Subcutaneous abdominal adipose tissue (tissue), 5 donors: ENCODE measurements around the gene ZBTB5.

Experiments used
- H3K27ac ChIP-seq: one replicate; pipeline ENCODE4 v1.7.0; 2013; ENCODE audit warnings: low read depth, mild to moderate bottlenecking, inconsistent platforms, low read length, moderate library complexity
- H3K27me3 ChIP-seq, 5 donors: one replicate each; pipeline ENCODE4 v1.7.0; 2013; ENCODE audit warnings: low read length in 5 of 5, inconsistent platforms in 1 of 5; ENCODE audit not compliant: control insufficient read depth in 5 of 5, insufficient read depth in 4 of 5
- H3K36me3 ChIP-seq, 5 donors: one replicate each; pipeline ENCODE4 v1.7.0; 2013; ENCODE audit warnings: low read length in 5 of 5; ENCODE audit not compliant: control insufficient read depth in 5 of 5, insufficient read depth in 5 of 5
- H3K4me1 ChIP-seq, 5 donors: one replicate each; pipeline ENCODE4 v1.7.0; 2013; ENCODE audit warnings: low read length in 5 of 5, mild to moderate bottlenecking in 3 of 5, moderate library complexity in 1 of 5; ENCODE audit not compliant: control insufficient read depth in 5 of 5, insufficient read depth in 5 of 5
- H3K4me3 ChIP-seq, 5 donors: one replicate each; pipeline ENCODE4 v1.7.0; 2013; ENCODE audit warnings: low read length in 5 of 5, low read depth in 1 of 5
- H3K9ac ChIP-seq, 5 donors: one replicate each; pipeline ENCODE4 v1.7.0; 2013; ENCODE audit warnings: low read length in 5 of 5, mild to moderate bottlenecking in 4 of 5, moderate library complexity in 3 of 5
- H3K9me3 ChIP-seq, 5 donors: one replicate each; pipeline ENCODE4 v1.7.0; 2013; ENCODE audit warnings: low read length in 5 of 5; ENCODE audit not compliant: control insufficient read depth in 5 of 5
- donor health status: healthy.
- donor health status: healthy.
- donor health status: healthy.
- donor health status: healthy.
- donor health status: healthy.

The ZBTB5 gene

GRCh38 chr9:37421914-37422288 is 43.3 kb downstream of the ZBTB5 start:
- peak overlapping the region; percentile 83 for H3K27ac ChIP-seq
- peak overlapping the region; percentile 73 to 92 (median 90) for H3K4me3 ChIP-seq
- peaks cover 5 to 13% (median 10%) of the 10 kb centered on the region in 5 donors for H3K36me3 ChIP-seq
- H3K4me1 ChIP-seq: peaks cover 6 to 35% (median 33%) of the 10 kb centered on the region in 5 donors
- H3K27me3 ChIP-seq: no peaks in the 10 kb centered on the region
- H3K9ac ChIP-seq: peak overlapping the region; percentile 68 to 96 (median 94)
- H3K9me3 ChIP-seq: no peaks in the 10 kb centered on the region

DNA sequence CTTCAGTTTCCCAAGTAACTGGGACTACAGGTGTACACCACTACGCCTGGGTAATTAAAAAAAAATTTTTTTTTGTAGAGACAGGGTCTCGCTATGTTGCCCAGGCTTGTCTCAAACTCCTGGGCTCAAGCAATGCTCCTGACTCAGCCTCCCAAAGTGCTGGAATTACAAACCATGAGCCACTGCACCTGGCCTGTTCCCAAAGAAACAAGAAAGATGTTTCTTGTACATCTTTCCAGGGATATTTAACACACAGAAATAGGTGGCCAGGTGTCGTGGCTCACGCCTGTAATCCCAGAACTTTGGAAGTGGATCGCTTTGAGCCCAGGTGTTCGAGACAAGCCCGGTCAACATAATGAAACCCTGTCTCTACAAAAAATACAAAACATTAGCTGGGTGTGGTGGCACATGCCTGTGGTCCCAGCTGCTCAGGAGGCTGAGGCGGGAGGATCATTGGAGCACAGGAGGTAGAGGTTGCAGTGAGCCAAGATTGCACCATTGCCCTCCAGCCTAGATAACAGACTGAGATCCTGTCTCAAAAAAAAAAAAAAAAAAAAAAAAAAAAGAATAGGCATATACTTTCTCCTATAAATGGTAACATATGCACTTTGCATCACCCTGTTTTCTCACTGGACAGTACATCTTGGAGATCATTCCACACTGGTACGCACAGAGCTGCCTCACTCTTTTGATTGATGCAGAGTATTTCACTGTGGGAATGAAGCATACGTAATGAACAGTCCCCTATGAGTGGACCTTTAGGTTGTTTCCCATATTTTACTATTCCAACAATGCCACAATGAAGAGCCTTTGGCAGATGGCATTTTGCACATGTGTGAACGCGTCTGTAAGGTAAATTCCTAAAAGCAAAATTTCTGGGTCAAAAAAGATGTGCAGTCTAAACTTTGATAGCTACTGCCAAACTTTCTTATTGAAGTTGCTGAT is 44.7 kb downstream of the ZBTB5 start:
- Histone ChIP-seq H3K27ac (no peak overlapping the region), H3K36me3 (no peaks in the 10 kb centered on the region), H3K4me3 (no peak overlapping the region), H3K9me3 (no peaks in the 10 kb centered on the region), H3K4me1 (peaks cover 6 to 35% (median 33%) of the 10 kb centered on the region in 5 donors), H3K9ac (no peak overlapping the region), H3K27me3 (no peaks in the 10 kb centered on the region)

- no peak overlapping the region for H3K4me3 ChIP-seq
- no peaks in the 10 kb centered on the region for H3K9me3 ChIP-seq
- no peaks in the 10 kb centered on the region for H3K27me3 ChIP-seq
- no peak overlapping the region for H3K9ac ChIP-seq
- H3K27ac ChIP-seq: no peak overlapping the region
- no peaks in the 10 kb centered on the region for H3K36me3 ChIP-seq
- peaks cover 6 to 32% (median 28%) of the 10 kb centered on the region in 5 donors for H3K4me1 ChIP-seq
Observed at GRCh38 chr9:37419204-37419603, 46.0 kb downstream of the ZBTB5 start.

DNA sequence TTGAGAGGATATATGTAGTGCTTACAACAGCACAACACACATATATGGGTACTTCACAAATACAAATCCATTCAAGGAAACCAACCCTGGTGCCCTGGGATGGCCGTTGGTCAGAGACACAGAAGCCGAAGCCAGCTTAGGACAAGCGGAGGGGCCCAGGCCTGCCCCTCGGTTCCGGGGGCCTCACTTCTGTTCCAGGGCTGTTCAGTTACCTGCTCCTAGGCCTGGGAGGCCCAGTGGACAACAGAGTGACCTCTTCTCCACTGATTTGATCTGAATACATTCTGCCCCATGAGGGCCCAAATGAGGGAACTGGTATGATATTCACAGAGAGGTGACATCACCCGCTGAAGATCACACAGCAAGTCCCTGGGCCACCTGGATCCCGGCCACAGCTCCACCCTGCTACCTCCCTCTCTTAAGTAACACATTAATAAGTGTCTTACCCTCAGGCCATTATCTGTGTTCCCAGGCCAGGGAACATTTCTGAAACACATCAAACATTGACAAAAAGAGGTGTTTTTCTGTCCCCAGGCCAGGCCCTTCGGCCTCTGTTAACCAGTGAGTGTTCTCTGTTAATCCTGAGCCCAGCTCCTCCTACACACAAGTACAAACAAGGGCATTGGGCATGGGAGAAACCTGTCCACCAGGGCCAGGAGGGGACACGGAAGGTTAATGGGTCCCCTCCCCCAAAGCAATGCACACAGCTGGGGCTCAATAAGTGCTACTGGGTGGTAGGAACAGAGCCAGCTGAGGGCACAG is 47.2 kb downstream of the ZBTB5 start:
- Histone ChIP-seq H3K9me3 (no peaks in the 10 kb centered on the region), H3K4me3 (no peak overlapping the region), H3K9ac (no peak overlapping the region), H3K27ac (no peak overlapping the region), H3K4me1 (peaks cover 3 to 20% (median 16%) of the 10 kb centered on the region in 5 donors), H3K27me3 (no peaks in the 10 kb centered on the region), H3K36me3 (no peaks in the 10 kb centered on the region)

GRCh38 chr9:37417252-37417803 is 47.9 kb downstream of the ZBTB5 start:
- Histone ChIP-seq H3K36me3 (no peaks in the 10 kb centered on the region), H3K27me3 (no peaks in the 10 kb centered on the region), H3K9me3 (no peaks in the 10 kb centered on the region), H3K4me3 (no peak overlapping the region), H3K9ac (no peak overlapping the region), H3K27ac (no peak overlapping the region), H3K4me1 (peaks cover 3 to 15% (median 13%) of the 10 kb centered on the region in 5 donors)

GRCh38 chr9:37415011-37415719 is 50.1 kb downstream of the ZBTB5 start:
- Histone ChIP-seq H3K27me3 (no peaks in the 10 kb centered on the region), H3K4me3 (no peak overlapping the region), H3K4me1 (peaks cover 0 to 9% (median 7%) of the 10 kb centered on the region in 5 donors), H3K9ac (no peak overlapping the region), H3K9me3 (no peaks in the 10 kb centered on the region), H3K36me3 (no peaks in the 10 kb centered on the region), H3K27ac (no peak overlapping the region)

GRCh38 chr9:37414503-37414943 is 50.7 kb downstream of the ZBTB5 start:
- H3K36me3 ChIP-seq: no peaks in the 10 kb centered on the region
- H3K4me3 ChIP-seq: no peak overlapping the region
- H3K9me3 ChIP-seq: no peaks in the 10 kb centered on the region
- no peak overlapping the region for H3K27ac ChIP-seq
- no peak overlapping the region for H3K9ac ChIP-seq
- no peaks in the 10 kb centered on the region for H3K27me3 ChIP-seq
- H3K4me1 ChIP-seq: peaks cover 0 to 9% (median 7%) of the 10 kb centered on the region in 5 donors

DNA sequence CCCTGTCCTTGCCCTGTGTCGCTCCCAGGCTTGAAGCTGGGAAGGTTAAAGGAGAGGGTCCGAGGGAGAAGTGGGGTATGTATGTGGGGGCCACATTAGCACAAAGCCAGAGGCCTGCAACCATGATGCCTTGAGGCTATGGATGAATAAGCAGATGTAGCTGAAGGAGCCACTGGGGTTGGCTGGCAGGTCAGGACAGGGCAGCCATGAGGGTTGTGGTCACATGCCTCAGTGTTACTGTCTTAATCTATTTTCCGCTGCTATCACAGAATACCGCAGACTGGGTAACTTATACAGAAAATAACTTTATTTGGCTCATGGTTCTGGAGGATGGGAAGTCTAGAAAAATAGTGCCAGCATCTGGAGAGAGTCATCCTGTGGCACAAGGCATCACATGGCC is 51.9 kb downstream of the ZBTB5 start:
- Histone ChIP-seq H3K9me3 (no peaks in the 10 kb centered on the region), H3K36me3 (no peaks in the 10 kb centered on the region), H3K27me3 (no peaks in the 10 kb centered on the region), H3K27ac (no peak overlapping the region), H3K4me3 (no peak overlapping the region), H3K4me1 (peaks cover 0 to 9% (median 7%) of the 10 kb centered on the region in 5 donors), H3K9ac (no peak overlapping the region)

DNA sequence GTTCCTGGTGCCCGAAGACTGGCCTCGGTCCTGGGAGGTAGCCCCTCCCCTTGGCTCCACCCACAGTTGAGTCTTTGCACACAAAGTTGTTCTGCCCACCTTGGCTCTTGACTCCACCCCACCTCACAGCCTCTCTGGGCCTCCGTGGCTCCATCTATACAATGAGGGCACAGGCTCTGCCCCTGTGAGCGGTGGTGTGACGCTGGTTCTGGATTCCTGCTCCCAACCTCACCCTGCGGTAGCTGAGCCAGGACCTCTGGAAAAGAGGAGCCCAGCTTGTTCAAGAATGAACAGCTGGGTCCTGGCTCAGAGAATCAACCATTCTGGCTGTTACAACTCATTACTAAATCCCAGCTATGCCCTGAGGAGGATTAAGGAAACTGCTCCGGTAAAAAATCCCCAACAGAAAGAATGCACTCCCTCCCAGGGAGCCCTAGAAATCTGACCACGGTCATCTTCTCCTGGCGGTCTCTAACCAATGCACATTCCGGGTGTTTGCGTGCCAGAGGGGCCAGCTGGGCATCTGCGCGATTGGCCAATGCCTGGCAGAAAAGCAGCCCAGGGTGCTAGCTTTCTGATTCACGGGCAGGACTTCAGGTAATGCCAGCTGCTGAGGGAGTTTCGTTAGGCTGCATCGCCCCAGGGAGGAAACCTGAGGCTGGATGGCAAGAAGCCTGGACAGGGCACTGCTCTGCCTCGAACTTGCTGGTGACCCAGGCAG is 52.7 kb downstream of the ZBTB5 start:
- Histone ChIP-seq H3K9me3 (no peaks in the 10 kb centered on the region), H3K27me3 (no peaks in the 10 kb centered on the region), H3K4me1 (peaks cover 0 to 9% (median 7%) of the 10 kb centered on the region in 5 donors), H3K27ac (no peak overlapping the region), H3K4me3 (no peak overlapping the region), H3K9ac (no peak overlapping the region), H3K36me3 (no peaks in the 10 kb centered on the region)
